OCI-LY7 (cell line): Measurements from ENCODE around the gene VPS45. TPM values are rescaled to one million over a fixed set of nuclear protein-coding genes. Genes with fewer than 3 reads are reported as not detected.

ENCODE experiments used
- total RNA-seq, 2 experiments: library from RNA; depleted of rRNA in 1 of 2; stranded (reverse); fragments of >200 nt in 1 of 2; shearing (Covaris generic) in 1 of 2; gene quantifications; 2 replicates each; pipeline ENCODE4 v1.2.3, GENCODE V29; 2014 to 2022

Gene VPS45
- total RNA-seq, 2 experiments from 2014 or later, result 40.2 to 54.4 TPM

Other genes starting within 250 kb of the VPS45 start
- 9.4 and 9.6 TPM in 2 replicates for gene BOLA1, start 168.2 kb upstream of the VPS45 start, total RNA-seq (2014; rRNA removed; shearing (Covaris generic))
- 9.4 and 10.2 TPM in 2 replicates for gene BOLA1, start 168.2 kb upstream of the VPS45 start, total RNA-seq (2022)
- gene SV2A, start 149.9 kb upstream of the VPS45 start, total RNA-seq (2014; rRNA removed; shearing (Covaris generic)), result 1.0 and 1.3 TPM in 2 replicates
- 1.2 and 1.9 TPM in 2 replicates for gene SV2A, start 149.9 kb upstream of the VPS45 start, total RNA-seq (2022)
- 16.7 and 18.0 TPM in 2 replicates for gene SF3B4, start 140.0 kb upstream of the VPS45 start, total RNA-seq (2014; rRNA removed; shearing (Covaris generic))
- 64.6 and 70.4 TPM in 2 replicates for gene SF3B4, start 140.0 kb upstream of the VPS45 start, total RNA-seq (2022)
- 0.08 and 0.09 TPM in 2 replicates for gene MTMR11, start 130.9 kb upstream of the VPS45 start, total RNA-seq (2014; rRNA removed; shearing (Covaris generic))
- 0.24 TPM in 1 of 2 replicates, not detected in the other for gene MTMR11, start 130.9 kb upstream of the VPS45 start, total RNA-seq (2022)
- gene OTUD7B, start 57.0 kb upstream of the VPS45 start, total RNA-seq (2014; rRNA removed; shearing (Covaris generic)), result 1.6 and 1.7 TPM in 2 replicates
- 4.3 and 4.8 TPM in 2 replicates for gene OTUD7B, start 57.0 kb upstream of the VPS45 start, total RNA-seq (2022)
- gene PLEKHO1, start 82.1 kb downstream of the VPS45 start, total RNA-seq (2014; rRNA removed; shearing (Covaris generic)), result 122 and 127 TPM in 2 replicates
- gene PLEKHO1, start 82.1 kb downstream of the VPS45 start, total RNA-seq (2022), result 75.5 and 82.4 TPM in 2 replicates
- 52.8 and 73.5 TPM in 2 replicates for gene ANP32E, start 168.3 kb downstream of the VPS45 start, total RNA-seq (2014; rRNA removed; shearing (Covaris generic))
- gene ANP32E, start 168.3 kb downstream of the VPS45 start, total RNA-seq (2022), result 152 and 170 TPM in 2 replicates
- not detected in 2 replicates for gene CA14, start 190.0 kb downstream of the VPS45 start, total RNA-seq (2014; rRNA removed; shearing (Covaris generic))
- gene CA14, start 190.0 kb downstream of the VPS45 start, total RNA-seq (2022), result not detected in 2 replicates
- gene APH1A, start 201.2 kb downstream of the VPS45 start, total RNA-seq (2014; rRNA removed; shearing (Covaris generic)), result 83.3 and 113 TPM in 2 replicates
- gene APH1A, start 201.2 kb downstream of the VPS45 start, total RNA-seq (2022), result 122 and 124 TPM in 2 replicates
- gene C1orf54, start 205.0 kb downstream of the VPS45 start, total RNA-seq (2014; rRNA removed; shearing (Covaris generic)), result 0.44 TPM in 1 of 2 replicates, not detected in the other
- 0.61 and 1.5 TPM in 2 replicates for gene C1orf54, start 205.0 kb downstream of the VPS45 start, total RNA-seq (2022)
- gene CIART, start 214.8 kb downstream of the VPS45 start, total RNA-seq (2014; rRNA removed; shearing (Covaris generic)), result not detected in 2 replicates
- gene CIART, start 214.8 kb downstream of the VPS45 start, total RNA-seq (2022), result 0.63 and 0.68 TPM in 2 replicates
- gene MRPS21, start 226.1 kb downstream of the VPS45 start, total RNA-seq (2014; rRNA removed; shearing (Covaris generic)), result 64.8 and 80.0 TPM in 2 replicates
- 74.2 and 75.5 TPM in 2 replicates for gene MRPS21, start 226.1 kb downstream of the VPS45 start, total RNA-seq (2022)